Measurements from ENCODE around the gene ANO2.
A peak's percentile ranks its signal among the peaks of the same experiment; 100 is the strongest.

ANO2 gene

DNA sequence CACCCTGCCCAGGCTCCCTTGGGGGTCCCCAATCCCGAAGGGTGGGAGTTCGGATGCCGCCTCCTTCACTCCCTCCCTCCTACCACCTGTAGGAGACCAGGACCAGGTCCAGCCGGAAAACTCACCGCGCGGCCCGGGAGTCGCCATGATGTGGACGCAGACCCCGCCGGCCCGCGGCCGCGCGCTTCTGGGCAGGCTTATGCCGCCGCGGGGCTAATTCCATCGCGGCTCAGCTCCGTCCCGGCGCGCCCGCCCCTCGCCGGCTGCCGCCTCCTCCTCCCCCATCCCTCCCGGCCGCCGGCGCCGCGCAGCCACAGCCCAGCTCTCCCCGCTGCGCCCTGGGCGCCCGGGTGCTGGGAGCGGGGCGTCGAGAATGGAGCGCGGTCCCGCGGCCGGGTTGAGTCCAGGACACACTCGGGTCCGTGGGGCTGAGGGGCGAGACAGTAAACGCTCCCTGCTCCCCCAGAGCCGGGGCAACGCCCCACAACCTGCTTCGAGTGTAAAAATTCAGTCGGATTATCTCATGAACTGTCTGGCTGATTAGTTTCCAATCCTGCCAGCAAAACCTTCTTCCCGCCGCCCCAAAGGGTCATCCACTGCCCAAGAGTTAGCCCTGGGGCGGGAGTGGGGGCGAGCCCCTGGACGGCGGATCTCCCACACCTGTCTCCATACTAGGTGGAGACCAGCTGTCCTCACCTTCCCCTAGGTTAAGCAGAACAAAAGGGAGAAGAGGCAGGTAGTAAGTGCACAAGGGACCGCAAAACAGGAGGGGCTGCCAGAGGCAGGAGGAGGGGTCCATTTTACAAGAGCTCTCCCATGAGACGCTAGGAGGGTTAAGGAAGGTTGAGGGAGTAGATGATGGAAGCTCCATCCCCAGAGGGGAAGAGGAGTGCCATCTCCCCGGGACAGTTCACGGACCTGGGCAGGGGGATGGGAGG lies at the start of gene ANO2:
TSS of gene ANO2 (minus strand) at position 189 of the 938 bp plus-strand sequence. CDS start at position 147, 42 bp downstream.
- DNase-seq, result no peak

DNA sequence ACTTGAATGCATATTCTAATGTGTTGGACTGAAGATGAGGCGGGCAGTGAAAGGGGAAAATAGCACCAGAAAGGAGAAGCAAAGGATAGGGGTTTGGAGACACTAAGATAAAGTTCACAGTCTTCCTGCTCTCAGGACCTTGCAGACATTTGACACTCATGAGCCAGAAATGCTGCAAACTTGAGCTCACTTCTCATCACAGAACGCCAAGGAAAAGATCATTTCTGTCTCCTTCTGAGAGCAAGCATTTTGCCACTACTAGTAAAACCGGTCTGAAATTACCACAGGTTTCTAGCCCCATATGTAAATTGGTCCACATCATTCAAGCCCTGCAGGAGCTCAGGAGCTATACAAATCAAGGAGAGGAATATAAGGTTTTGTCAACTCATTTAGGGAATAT lies 44.6 kb upstream of the ANO2 start:
- no peak for DNase-seq

DNA sequence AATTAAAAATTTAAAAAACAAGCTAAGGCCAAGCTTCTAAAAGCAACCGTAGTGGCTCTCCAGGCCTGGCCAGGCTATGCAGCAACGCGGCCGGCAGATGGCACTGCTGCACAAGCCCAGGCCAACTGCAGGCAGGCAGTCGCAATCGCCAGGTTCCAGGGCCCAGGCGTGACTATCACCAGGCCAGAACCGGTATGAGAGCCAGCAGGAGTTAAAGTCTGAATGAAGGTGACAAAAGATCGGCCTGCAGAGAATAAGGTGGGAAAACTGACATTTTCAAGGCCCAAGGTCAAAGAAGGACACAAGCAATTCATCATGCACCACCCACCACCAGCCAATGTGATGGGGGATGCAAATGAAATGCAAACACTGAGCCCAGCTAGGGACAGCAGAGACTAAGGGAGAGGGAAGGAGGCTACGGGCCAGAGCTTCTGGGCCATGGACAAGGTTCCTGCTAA lies 43.6 kb upstream of the ANO2 start:
- DNase-seq, result peak; percentile 86

DNA sequence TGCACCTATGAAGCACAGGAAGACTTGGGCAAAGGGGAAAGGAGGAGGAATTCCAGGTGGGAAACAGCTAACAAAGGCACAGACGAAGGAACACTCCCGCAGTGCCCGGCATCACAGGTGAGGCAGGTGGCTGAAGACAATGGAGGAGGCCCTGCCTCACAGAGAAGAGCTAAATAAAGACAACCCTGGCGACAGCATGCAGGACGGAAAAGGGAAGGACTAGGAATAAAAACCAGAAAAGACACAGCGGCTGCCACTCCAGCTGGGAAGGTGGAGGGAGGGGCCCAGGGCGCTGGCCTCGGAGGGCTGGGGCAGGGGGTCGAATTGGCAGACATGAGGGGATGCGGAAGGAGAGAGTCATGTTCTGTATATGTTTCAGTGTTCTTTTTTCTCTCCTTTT lies 43.0 kb upstream of the ANO2 start:
- DNase-seq, result no peak

DNA sequence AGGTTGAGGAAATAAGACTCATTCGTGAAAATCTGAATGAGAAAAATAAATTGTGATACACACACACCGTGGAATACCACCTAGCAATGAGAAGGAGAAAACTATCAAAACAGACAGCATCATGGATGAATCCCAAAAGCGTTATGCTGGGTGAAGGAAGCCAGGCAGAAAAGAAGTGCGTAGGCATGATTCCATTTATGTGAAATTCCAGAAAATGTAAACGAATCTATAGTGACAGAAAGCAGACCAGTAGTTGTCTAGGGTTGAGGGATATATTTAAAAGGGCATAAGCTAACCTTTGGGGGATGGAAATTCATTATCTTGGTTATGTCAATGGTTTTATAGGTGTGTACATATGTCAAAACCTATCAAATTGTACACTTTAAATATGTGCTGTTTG lies 42.5 kb upstream of the ANO2 start:
- no peak for DNase-seq

DNA sequence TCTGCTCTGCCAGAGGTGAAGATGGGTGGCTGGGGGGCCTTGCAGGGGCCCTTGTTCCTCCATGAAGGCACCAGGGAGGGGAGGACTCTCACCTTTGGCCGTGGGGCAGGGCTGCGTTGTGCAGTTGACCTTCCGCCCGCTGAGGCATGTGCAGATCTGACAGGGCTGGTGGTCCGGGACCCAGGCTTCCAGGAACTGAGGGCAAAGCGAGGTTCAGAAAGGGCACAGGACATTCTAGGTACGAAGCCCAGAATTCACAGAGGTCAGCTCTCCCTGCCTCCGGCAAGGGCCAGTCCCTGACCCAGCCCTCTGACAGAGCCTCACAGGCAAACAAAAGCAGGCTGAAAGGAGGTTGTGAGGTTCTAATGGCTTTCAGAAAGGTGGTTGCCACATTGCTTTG lies 40.4 kb upstream of the ANO2 start:
- DNase-seq, result no peak

DNA sequence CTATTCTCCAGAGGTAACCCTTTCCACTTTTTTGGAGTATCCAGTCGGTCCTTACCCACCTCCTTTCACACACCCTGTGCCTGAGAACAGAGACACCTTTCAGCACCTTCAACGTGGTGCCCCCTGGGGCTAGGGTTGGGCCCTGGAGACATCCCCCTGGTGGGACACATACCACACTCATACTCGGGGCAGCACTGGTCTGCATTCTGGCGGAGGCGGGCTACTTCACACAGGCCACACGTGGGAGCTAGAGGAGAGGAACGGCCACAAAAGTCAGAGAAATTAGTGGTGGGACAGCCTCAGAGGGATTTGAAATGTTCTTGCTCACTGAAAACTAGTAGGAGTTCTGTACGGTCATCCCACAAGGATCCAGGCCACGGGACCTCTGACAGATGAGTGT lies 39.8 kb upstream of the ANO2 start:
- DNase-seq, result no peak

DNA sequence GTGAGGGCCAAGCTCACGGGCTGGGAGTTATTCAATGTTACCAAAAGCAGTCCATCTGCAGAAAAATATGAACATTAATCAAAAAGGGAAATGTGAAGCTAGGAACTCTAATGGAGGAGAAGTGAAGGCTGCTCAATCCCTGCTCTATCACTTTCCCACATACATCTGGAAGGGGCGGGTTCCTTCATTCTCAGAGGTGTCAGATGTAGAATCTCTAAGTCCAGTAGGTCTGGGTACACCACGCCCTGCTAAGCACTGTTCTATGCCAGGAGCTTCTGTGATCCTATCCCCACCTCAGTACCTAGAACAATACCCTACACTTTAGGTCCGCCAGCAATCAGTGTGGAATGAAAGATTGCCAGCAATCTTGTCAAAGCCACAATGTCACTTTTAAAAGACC lies 37.0 kb upstream of the ANO2 start:
- no peak for DNase-seq

DNA sequence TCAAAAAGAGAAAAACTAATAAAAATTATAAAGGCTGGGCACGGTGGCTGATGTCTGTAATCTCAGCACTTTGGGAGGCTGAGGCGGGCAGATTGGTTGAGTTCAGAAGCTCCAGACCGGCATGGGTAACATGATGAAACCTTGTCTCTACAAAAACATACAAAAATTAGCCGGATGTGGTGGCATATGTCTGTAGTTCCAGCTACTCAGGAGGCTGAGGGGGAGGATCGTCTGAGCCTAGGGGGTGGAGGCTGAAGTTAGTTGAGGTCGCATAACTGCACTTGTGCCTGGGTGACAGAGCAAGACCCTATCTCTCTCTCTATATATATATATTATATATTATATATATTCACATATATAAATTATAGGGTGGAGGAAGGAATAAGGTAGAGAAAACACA lies 32.5 kb upstream of the ANO2 start:
- DNase-seq, result peak; percentile 10

DNA sequence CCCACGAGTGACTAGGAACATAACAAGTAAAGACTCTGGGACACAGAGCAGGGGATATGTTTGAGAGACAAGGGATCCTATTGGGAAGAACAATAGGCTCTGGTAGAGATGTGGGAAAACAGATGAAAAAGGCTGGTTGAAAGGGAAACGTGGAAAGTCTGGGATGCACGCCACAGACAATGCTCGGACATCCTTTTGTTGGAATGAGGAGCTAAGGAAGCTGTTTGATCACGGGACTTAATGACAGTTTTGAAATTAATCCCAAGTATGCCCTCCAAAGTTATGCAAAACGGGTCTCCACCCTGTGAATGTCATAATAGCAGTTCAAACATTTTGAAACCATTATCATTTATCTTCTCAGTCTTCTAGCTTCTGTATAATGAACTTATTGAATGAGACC lies 31.7 kb upstream of the ANO2 start:
- no peak for DNase-seq

DNA sequence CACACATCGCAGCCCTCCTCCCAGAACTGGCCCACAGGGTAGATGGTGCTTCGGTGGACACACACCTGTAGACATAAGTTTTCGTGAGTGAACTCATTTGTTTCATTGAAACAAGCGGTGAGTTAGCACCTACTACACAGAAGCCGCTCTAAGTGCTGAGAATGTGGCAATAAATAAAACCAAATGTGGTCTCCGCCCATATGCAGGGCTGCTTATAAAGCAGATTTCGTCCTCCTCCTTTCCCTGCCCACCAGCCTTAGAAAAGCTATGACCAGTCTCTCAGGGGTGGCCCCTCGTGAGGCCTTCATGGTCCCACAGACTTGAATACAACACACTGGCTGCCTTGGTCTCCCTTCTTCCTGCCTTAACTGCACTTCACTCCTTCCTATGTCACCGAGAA lies 31.1 kb upstream of the ANO2 start:
- no peak for DNase-seq

DNA sequence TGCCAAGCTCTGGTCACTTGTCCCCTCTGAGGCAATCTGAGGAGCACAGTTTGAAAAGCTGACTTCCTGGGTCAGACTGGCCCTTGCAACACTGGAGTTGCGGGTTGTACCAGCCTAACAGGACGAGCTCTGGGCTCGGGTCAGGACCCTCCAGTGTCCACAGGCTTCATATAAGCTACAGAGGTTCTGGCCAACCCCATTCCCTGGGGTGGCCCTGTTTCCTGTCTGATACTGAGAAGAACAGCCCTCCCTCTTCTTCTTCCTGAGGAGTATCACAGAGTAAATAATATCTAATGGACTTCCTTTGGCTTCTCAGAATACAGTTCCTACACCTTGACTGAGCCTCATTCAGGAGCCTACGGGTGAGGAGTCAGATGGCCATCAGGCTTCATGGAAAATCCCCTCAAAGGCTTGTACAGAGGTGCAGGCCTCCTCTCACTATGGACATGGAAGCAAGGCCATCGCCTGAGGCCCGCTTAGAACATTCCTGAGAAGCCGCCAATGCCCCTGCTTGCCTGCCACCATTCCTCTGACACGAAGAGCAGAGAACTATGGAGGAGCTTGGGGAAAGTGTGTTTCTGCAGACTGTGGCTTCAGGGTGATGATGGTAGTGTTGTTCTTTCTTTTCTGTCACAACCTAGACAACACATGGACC lies 28.5 kb upstream of the ANO2 start:
- no peak for DNase-seq

DNA sequence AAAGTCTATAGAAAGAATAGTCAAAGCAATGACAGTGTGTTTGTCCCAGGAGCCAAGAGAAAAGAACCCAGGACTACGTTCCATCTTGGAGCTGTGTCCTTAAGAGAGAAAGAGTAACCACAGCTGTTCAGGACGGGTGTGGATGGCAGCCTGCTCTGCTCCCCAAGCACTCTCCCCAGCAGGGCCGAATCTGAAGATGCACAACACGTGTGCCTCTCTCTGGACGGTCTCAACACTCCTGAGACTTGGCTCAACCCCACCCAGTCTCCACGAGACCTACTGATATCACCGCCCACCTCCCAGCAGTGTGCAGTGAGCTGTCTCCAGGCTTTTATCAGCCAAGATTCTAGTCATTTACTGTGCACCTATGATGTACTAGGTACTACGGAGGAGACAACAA lies 27.3 kb upstream of the ANO2 start:
- DNase-seq, result no peak

DNA sequence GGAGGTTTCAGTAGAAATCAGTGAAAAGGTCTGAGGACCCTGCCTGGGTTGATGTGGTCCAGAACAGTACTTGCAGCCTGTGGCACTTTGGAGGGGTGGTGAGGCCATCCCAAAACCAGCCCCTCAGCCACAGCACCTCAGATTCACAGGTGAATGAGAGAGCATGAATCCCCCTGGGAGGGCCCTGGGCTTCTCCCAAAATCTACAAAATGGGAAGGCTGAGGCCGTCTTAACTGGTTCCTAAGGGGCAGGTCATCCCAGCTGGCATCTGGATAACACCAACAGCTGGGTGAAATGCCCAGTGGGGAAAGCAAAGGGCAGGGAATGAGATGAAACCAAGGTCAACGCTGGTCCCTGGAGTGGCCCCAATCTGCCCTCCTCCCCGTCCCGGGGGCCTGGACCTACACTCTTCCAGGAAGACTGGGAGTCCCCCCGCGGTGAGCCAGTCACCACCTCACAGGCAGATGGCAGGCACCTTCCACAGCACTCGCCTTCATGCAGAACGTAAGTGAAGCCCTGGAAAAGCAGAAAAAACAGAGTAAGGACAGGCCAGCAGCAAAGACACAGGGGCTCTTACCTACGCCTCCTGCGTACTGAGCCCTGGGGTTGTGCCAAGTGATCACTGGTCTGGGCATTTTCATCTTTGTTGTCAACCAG lies 26.3 kb upstream of the ANO2 start:
- DNase-seq, result no peak

DNA sequence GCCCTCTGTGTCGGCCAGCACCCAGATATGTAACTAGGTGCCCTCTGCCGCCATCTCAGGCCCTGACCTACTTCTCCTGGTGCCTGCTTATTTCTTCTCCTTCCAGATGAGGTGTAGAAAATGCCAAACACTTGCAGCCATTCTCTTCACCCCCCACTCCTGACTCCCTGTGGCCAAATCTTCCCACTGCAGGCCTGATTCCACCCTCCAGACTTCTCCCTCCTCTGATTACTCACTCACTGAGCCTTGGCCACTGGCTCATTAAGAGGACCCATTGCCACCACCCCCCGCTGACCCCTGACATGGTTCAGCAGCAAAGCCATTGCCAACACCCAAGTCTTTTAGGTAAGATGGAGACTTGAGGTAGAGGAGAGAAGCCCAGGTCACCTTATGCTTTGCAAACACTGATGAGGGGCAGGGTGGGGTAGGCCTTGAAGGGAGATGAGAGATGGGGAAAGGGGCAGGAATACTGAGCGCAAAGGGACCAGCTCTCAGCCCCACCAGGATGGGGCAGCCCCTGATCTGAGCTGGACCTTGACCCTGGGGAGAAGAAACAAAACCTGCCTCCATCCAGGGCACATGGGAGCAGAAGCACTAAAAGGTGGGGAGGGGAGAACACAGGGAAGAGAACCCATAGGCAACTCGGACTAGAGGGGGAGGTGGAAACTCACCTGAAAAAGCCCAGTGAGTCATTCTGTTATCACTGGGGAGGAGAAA lies 25.1 kb upstream of the ANO2 start:
- DNase-seq, result no peak

DNA sequence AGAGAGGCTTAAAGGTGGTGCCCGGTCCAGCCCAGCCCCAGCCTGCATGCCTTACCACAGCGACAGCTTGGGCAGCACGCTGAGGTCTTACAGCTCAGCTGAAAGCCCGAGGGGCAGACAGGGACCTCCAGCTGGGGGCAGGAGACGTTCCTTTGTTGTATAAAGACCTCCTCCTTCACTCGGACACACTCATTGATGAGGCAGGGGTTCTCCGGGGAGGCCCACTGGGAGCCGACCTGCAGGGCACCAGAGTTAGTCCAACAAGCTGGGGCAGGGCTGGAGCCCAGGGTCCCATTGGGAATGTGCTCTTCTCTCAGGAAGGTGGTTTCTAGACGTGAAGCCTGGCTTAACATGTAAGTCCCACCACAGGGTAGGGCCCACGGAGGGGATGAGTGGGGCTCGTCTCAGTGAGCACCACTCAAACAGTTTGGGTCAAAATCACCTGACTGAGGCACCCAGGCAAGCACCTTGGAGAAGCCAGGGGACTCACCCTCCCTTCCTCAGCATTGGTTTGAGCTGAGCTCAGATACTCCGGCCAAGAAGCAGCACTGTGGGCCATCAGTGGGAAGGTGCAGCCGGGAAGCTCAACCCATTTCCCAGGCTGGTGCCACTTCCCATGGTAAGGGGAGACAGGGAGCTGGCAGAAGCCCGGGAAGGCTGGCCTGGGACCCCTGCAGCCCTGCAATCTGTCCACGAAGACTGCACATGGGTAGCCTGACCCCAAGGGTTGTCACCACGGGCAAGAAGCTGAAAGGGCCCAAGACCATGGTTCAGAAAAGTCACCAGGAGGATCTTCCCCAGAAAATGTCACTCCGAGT lies 24.3 kb upstream of the ANO2 start:
- DNase-seq, result no peak

DNA sequence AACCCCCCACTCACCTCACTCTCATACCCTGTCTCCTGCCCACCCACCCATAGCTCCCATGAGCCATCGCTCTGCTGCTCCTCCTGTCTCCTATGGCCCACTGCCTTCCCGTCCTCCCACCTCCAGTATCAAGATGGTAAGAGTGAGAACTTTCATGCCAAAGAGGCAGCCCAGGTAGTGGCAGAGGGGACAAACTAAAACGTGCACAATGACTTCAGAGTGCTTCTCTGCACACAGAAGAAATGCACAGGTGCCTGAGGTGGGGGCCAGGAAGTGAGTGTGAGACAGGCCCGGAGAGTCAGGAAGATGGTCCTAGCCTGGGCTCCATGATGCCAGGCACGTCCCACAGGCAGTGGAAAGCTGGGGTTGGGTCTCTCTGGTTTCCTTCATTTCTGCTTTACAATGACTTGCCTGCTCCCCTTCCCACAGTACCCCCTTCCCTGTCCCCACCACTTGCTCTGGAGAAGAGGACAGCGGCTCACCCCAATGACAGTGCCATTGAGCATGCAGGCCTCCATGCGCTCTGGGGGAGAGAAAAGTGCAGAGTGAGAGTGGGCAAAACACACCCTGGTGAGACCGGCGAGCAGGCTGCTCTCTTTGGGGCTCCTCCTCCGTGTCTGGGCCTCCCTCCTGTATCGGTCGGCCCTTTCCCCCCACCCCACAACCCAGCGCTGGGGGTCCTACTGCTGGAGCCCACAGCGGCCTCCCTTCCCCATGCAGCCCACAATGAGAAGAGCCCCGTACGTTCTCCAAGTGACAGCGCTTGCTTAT lies 22.8 kb upstream of the ANO2 start:
- no peak for DNase-seq

DNA sequence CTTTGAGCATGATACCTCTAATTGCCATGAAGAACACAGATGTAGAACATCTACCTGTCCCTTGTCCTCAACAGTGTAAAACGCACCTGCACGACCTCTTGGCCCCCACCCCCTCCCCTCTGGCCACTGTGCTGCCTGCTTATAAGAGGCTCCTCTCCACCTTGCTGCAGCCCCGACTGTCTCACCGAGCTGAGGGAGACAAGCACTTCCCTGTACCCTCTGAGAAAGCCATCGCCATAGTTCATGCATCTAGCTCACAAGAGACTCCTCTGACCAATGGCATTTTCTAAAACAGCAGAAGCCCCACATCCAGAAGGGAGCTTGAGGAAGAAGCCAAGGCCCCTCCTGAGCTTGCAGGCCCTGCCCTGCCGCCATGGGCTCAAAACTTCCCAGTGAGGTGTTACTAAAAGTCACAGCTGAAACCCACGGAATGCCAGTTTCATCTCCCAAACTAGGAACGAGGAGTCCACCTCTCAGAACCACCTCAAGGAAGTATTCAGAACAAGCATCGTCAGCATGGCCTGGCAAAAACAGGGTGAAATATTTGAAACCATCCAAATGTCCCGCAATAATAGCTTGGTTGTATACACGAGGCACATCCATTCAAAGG lies 21.5 kb upstream of the ANO2 start:
- DNase-seq, result no peak

DNA sequence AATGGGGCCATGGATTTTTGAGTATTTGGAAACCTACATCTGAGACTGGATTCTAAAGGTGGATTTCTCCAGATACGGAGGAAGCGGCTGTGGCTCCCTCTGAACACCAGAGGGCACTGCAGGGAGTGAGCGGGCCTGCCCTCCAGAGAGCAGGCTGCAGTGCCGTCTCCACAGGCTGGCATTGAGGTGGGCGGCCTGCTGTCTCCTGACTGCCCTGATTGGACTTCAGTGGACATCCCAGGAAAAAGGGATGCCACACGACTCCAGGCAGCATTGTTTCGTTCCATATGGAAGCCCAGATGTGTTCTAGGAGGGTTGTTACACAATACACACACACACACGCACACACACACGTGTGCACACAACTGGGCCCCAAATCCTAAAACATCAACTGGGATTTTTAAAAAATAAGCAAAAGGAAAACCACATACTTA lies 20.9 kb upstream of the ANO2 start:
- DNase-seq, result peak; percentile 69

DNA sequence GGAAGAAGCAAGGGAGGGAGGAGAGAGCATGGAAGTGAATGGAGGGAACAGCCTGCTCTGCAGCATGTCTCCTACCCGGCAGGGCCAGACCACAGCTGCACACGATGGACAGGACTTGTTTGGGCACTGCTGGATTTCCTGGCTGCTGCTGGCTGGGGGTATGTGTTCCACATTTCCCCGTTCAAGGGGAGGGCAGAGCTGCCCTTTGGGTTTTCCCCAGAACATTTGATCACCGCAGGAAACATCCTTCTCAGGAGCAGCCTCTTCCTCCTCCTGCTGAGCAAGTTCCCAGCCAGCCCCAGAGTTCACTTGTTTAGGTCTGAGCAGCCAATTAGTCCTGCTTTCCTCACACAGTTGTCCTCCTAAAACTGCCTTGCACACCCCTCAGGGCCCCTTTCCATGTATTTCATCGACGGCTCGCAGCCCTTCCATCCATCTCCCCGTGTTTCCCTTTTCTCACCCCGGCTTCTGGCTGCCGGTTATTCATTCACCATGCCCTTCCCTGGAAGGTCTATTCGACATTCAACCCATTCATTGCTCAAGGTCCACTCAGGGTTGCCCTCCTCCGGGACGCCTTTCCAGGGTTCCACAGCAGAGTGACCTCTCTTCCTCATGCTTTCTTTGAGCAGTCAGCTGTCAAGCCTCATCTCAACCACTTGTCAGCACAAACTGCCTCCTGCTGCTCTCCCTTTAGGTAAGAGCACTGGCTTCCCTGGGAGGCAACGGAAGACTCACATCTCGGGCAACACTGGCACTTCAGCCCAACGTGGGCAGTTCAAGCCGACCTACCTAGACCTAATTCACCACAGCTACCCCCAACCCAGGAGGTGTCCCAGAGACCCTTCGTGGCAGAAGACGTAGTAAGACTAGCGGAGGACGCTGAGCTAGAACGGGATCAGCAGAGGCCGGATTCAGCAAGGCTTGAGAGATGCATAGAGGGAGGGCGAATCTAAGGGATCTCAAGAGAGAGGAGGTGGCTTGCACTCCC lies 20.1 kb upstream of the ANO2 start:
- no peak for DNase-seq

Data from OCI-M1 (cell line).